ENCODE data around the gene THSD4. TPM values are rescaled to one million over a fixed set of nuclear protein-coding genes. Genes with fewer than 3 reads are reported as not detected.

Gene THSD4
- total RNA-seq, 2 donors from 2014 or later, result 71.2 to 150 TPM

DNA sequence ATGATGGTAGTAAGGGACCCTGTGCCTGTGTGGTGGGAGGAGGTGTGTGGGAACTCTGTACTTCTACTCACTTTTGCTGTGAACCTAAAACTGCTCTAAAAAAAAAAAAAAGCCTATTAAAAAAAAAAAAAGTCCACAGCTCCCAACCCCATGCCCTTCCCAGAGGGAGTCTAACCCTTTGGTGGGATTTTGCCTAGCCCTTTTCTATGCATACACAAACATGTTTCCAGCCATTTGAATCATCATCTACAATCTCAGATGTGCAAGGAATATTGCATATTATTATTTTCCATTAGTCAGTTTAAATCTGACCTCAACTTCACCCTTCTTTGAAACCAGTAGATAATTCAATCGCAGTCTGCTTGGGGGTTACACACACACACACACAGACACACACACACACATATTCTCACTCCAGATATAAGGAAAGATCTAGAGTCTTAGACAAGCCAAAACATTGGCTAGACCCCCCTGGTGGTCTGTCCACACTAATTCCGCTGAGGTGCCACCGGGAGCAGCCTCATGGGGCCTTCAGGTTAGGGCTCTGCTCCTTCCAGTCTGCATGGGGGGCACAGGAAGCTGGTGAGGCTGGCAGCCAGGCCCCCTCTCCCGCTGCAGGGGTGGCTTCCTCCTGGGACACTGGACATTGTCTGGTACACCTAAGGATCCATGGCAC lies 619.6 kb downstream of the THSD4 start:
- ATAC-seq (ENCODE audit: insufficient number of reproducible peaks, low FRiP score, low read depth) (no peak), DNase-seq (ENCODE audit: low spot score) (no peak)
- Histone ChIP-seq H3K36me3 (no peaks in the 10 kb centered on the region), H3K4me3 (no peak overlapping the region), H3K27me3 (replicated peaks; ENCODE audit: insufficient read depth) (no peaks in the 10 kb centered on the region), H3K4me1 (ENCODE audit: control insufficient read depth in 1 of 2, low read depth in 2 of 2) (peaks cover 4 to 10% of the 10 kb centered on the region in 2 donors), H3K27ac (no peak overlapping the region), H3K9me3 (no peaks in the 10 kb centered on the region)
- TF ChIP-seq, protein P1, sequence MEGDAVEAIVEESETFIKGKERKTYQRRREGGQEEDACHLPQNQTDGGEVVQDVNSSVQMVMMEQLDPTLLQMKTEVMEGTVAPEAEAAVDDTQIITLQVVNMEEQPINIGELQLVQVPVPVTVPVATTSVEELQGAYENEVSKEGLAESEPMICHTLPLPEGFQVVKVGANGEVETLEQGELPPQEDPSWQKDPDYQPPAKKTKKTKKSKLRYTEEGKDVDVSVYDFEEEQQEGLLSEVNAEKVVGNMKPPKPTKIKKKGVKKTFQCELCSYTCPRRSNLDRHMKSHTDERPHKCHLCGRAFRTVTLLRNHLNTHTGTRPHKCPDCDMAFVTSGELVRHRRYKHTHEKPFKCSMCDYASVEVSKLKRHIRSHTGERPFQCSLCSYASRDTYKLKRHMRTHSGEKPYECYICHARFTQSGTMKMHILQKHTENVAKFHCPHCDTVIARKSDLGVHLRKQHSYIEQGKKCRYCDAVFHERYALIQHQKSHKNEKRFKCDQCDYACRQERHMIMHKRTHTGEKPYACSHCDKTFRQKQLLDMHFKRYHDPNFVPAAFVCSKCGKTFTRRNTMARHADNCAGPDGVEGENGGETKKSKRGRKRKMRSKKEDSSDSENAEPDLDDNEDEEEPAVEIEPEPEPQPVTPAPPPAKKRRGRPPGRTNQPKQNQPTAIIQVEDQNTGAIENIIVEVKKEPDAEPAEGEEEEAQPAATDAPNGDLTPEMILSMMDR (IDR thresholded peaks at IDR 0.05), result no peak

DNA sequence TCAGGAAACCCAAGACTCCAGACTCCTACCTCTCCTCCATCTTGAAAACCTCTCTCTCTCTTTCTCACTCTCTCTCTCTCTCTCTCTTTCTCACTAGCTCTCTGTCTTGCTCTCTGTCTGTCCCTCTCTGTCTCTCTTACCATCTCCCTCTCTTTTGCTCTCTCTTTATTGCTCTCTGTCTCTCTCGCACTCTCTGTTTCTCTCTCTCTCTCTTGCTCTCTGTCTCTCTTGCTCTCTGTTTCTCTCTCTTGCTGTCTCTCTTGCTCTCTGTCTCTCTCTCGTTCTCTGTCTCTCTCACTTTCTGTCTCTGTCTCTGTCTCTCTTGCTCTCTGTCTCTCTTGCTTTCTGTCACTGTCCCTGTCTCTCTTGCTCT lies 620.1 kb downstream of the THSD4 start:
- TF ChIP-seq, protein P1 (IDR thresholded peaks at IDR 0.05), result no peak
- peaks cover under 1 to 5% of the 10 kb centered on the region in 2 donors for H3K4me1 ChIP-seq (ENCODE audit: control insufficient read depth in 1 of 2, low read depth in 2 of 2)
- H3K27me3 ChIP-seq (replicated peaks; ENCODE audit: insufficient read depth), result no peaks in the 10 kb centered on the region
- H3K4me3 ChIP-seq, result no peak overlapping the region
- no peaks in the 10 kb centered on the region for H3K9me3 ChIP-seq
- H3K27ac ChIP-seq, result no peak overlapping the region
- no peaks in the 10 kb centered on the region for H3K36me3 ChIP-seq
- ATAC-seq (ENCODE audit: insufficient number of reproducible peaks, low FRiP score, low read depth) (no peak), DNase-seq (ENCODE audit: low spot score) (no peak)

DNA sequence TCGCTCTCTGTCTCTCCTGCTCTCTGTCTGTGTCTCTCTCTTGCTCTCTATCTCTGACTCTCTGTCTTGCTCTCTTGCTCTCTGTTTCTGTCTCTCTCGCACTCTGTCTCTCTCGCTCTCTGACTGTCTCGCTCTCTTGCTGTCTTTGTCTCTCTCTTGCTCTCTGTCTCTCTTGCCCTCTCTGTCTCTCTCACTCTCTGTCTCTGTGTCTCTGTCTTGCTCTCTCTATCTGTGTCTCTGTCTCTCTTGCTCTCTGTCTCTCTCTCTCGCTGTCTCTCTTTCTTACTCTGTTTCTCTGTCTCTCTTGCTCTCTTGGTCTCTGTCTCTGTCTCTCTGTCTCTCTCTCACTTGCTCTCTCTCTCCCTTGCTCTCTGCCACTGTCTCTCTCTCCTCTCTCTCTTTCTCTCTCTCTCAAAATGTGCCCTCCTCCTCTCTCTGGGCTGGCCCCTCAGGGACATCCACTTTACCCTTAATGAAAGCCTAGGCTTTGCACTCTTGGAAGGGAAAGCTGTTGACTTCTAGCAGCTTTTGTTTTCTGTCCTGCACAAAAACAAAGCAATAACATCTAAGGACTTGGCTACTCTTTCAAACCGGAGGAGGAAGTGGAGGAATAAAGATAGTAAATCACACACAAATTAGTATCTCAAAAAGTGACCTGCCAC lies 621.1 kb downstream of the THSD4 start:
- no peak for ATAC-seq (ENCODE audit: insufficient number of reproducible peaks, low FRiP score, low read depth)
- H3K9me3 ChIP-seq, result no peaks in the 10 kb centered on the region
- no peaks in the 10 kb centered on the region for H3K4me1 ChIP-seq (ENCODE audit: control insufficient read depth in 1 of 2, low read depth in 2 of 2)
- H3K27me3 ChIP-seq (replicated peaks; ENCODE audit: insufficient read depth), result no peaks in the 10 kb centered on the region
- H3K27ac ChIP-seq, result no peak overlapping the region
- H3K4me3 ChIP-seq, result no peak overlapping the region
- DNase-seq (ENCODE audit: low spot score), result no peak
- TF ChIP-seq, protein P1 (IDR thresholded peaks at IDR 0.05), result no peak
- no peaks in the 10 kb centered on the region for H3K36me3 ChIP-seq

DNA sequence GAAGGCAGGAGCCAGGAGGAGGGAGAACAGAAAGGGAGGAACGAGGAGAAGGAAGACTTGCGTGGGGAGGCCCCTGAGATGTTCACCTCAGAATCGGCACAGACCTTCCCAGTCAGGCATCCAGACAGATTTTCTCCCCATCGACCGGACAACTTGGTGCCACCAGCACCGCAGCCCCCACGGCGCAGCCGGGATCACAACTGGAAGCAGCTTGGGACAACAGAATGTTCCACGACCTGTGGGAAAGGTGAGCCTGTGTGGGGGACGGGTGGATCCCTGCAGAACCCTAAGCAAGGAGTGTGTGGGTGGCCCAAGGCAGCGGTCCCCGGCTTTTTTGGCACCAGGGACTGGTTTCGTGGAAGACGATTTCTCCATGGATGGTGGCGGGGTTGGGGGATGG lies 622.5 kb downstream of the THSD4 start:
- no peaks in the 10 kb centered on the region for H3K27me3 ChIP-seq (replicated peaks; ENCODE audit: insufficient read depth)

DNA sequence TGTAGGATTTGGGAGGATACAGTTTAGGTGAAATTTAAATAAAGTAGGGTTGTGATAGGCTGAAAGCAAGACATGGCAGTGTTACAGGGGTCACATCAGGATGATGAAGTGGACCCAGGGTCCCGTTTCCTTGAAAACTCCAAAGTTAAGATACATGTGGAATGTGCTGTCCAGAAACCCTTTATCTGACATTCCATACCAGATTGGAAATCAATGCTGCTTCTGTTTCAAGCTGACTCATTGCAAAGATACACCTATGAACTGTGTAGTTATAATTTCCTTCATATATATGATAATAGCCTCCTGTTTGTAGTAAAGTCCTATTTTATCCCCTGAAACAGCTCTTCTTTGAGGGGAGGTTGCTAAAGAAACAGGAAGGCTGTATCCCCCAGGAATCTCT lies 624.1 kb downstream of the THSD4 start:
- TF ChIP-seq, protein P1 (IDR thresholded peaks at IDR 0.05), result no peak
- ATAC-seq (ENCODE audit: insufficient number of reproducible peaks, low FRiP score, low read depth) (no peak), DNase-seq (ENCODE audit: low spot score) (no peak)

More for the DNA sequence above, 622.5 kb downstream of the THSD4 start:
- Histone ChIP-seq H3K36me3 (no peaks in the 10 kb centered on the region), H3K4me1 (ENCODE audit: control insufficient read depth in 1 of 2, low read depth in 2 of 2) (peaks cover 0 to 5% of the 10 kb centered on the region in 2 donors), H3K9me3 (no peaks in the 10 kb centered on the region), H3K4me3 (no peak overlapping the region), H3K27ac (no peak overlapping the region)
- TF ChIP-seq, protein P1 (IDR thresholded peaks at IDR 0.05), result no peak
- no peak for ATAC-seq (ENCODE audit: insufficient number of reproducible peaks, low FRiP score, low read depth)
- DNase-seq (ENCODE audit: low spot score), result no peak

More for the DNA sequence above, 624.1 kb downstream of the THSD4 start:
- no peak overlapping the region for H3K4me3 ChIP-seq
- H3K36me3 ChIP-seq, result no peaks in the 10 kb centered on the region
- peaks cover 0 to 16% of the 10 kb centered on the region in 2 donors for H3K4me1 ChIP-seq (ENCODE audit: control insufficient read depth in 1 of 2, low read depth in 2 of 2)
- no peak overlapping the region for H3K27ac ChIP-seq
- H3K9me3 ChIP-seq, result no peaks in the 10 kb centered on the region
- no peaks in the 10 kb centered on the region for H3K27me3 ChIP-seq (replicated peaks; ENCODE audit: insufficient read depth)

Measured in thoracic aorta (tissue), 2 donors.